ENCODE results near the gene P2RX7. TPM values are rescaled to one million over a fixed set of nuclear protein-coding genes. Genes with fewer than 3 reads are reported as not detected.

Gene P2RX7
- polyA plus RNA-seq, 3 donors: 12.3 to 66.3 (median 20.5) TPM

DNA sequence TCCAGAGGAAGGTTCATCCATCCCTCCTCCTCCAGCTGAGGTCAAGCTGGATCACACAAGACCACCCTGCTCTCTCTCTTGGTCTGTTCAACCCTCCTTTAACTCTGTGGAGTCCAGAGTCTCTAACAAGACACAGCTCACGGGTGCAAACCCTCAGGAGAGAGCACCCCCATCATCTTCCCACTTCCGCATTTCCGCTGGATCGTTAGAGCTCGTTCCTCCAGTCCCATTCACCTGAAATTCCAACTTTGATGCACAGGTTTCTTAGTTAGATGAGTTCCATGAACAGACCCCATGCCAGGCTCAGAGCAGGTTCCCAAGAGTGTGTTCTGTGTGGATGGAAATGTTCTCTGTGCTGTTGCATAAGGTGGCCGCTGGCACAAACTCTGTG is 44.5 kb upstream of the P2RX7 start:
- Histone ChIP-seq H3K27ac (ENCODE audit: low read depth in 1 of 2, low read length in 2 of 2) (no peak overlapping the region), H3K36me3 (replicated peaks in 1 of 2; ENCODE audit: control insufficient read depth in 1 of 2, insufficient read depth in 2 of 2, low read length in 2 of 2) (no peaks in the 10 kb centered on the region), H3K9me3 (replicated peaks in 1 of 2; ENCODE audit: control insufficient read depth in 1 of 2, insufficient read depth in 1 of 2, low read length in 2 of 2) (no peaks in the 10 kb centered on the region), H3K9ac (ENCODE audit: insufficient read depth, low read length, poor library complexity, severe bottlenecking) (no peak overlapping the region), H3K79me2 (ENCODE audit: insufficient read depth, low read length) (no peaks in the 10 kb centered on the region), H3K27me3 (ENCODE audit: control insufficient read depth in 2 of 2, insufficient read depth in 2 of 2, low read length in 2 of 2) (no peaks in the 10 kb centered on the region), H4K20me1 (ENCODE audit: insufficient read depth, low read length) (no peaks in the 10 kb centered on the region), H3K4me1 (ENCODE audit: control insufficient read depth in 1 of 2, insufficient read depth in 2 of 2, low read length in 2 of 2) (peaks cover 16 to 23% of the 10 kb centered on the region in 2 donors), H3K4me3 (replicated peaks in 1 of 3; ENCODE audit: low read depth in 2 of 3, low read length in 3 of 3) (no peak overlapping the region), H3K4me2 (replicated peaks; ENCODE audit: extremely low read depth, low read length, poor library complexity, severe bottlenecking) (peak overlapping the region; percentile 17), H2AFZ (ENCODE audit: insufficient read depth, low read depth, low read length, poor library complexity, severe bottlenecking) (peak overlapping the region; percentile 56)
- no peaks in the 10 kb centered on the region for H3K36me3 Mint-ChIP-seq
- WGBS (ENCODE audit: insufficient coverage): 100% methylated on average over 1 of the region's 6 CpGs
- peaks cover 2 to 5% (median 3%) of the 10 kb centered on the region in 7 donors for H3K9me3 Mint-ChIP-seq
- peaks cover 0 to 8% (median 0%) of the 10 kb centered on the region in 3 donors for H3K27me3 Mint-ChIP-seq (ENCODE audit: low read depth in 3 of 3)
- intact Hi-C loops (cut with micrococcal nuclease): no loop called here
- H3K4me1 Mint-ChIP-seq: peaks cover 34% of the 10 kb centered on the region
- peak overlapping the region in 1 of 7 donors; percentile 78 for H3K27ac Mint-ChIP-seq
- H3K4me3 Mint-ChIP-seq: no peak overlapping the region
- no peak for DNase-seq
- TF ChIP-seq, protein P1, sequence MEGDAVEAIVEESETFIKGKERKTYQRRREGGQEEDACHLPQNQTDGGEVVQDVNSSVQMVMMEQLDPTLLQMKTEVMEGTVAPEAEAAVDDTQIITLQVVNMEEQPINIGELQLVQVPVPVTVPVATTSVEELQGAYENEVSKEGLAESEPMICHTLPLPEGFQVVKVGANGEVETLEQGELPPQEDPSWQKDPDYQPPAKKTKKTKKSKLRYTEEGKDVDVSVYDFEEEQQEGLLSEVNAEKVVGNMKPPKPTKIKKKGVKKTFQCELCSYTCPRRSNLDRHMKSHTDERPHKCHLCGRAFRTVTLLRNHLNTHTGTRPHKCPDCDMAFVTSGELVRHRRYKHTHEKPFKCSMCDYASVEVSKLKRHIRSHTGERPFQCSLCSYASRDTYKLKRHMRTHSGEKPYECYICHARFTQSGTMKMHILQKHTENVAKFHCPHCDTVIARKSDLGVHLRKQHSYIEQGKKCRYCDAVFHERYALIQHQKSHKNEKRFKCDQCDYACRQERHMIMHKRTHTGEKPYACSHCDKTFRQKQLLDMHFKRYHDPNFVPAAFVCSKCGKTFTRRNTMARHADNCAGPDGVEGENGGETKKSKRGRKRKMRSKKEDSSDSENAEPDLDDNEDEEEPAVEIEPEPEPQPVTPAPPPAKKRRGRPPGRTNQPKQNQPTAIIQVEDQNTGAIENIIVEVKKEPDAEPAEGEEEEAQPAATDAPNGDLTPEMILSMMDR (IDR thresholded peaks at IDR 0.05): no peak

DNA sequence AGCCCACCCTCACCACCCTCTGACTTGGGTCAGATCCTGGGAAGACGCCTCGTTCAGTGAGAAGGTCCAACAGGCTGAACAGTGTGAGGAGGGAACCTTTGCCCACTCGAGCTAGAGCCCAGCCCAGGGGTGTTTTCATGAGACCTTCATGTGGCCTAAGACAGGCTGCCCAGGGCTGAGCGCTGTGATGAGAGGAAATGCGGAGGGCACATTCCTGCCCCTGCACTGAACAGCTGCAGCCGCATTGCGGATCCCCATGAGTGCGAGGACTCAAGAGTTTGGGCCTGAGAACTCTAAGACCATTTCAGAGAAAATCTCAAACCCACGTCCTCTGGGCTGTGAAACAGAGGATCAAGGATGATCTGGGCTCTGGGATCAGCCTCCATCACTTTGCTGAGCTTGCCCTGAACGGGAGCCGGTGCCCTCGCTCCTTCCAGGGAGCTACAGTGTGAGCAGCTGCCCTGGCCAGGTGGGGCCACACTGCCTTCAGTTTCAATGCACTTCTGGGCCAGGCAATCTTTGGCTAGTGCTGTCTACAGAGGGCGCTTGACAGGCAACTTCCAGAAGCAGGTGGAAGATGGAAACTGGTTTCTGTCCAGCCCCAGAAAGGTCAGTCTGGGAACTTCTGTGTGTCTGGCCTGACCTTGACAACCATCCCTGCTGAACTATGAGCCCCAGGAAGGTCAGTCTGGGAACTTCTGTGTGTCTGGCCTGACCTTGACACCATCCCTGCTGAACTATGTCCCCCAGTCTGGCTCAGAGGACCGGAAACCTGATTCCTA is 43.5 kb upstream of the P2RX7 start:
- Histone ChIP-seq H2AFZ (ENCODE audit: insufficient read depth, low read depth, low read length, poor library complexity, severe bottlenecking) (no peak overlapping the region), H4K20me1 (ENCODE audit: insufficient read depth, low read length) (no peaks in the 10 kb centered on the region)

More for the DNA sequence above, 43.5 kb upstream of the P2RX7 start:
- Mint-ChIP-seq H3K4me1 (peaks cover 34% of the 10 kb centered on the region), H3K27ac (no peak overlapping the region), H3K4me3 (no peak overlapping the region), H3K27me3 (ENCODE audit: low read depth in 3 of 3) (peaks cover 0 to 8% (median 0%) of the 10 kb centered on the region in 3 donors), H3K9me3 (peaks cover 2 to 7% (median 4%) of the 10 kb centered on the region in 7 donors), H3K36me3 (no peaks in the 10 kb centered on the region)
- Histone ChIP-seq H3K4me2 (replicated peaks; ENCODE audit: extremely low read depth, low read length, poor library complexity, severe bottlenecking) (no peak overlapping the region), H3K9ac (ENCODE audit: insufficient read depth, low read length, poor library complexity, severe bottlenecking) (no peak overlapping the region), H3K27ac (ENCODE audit: low read depth in 1 of 2, low read length in 2 of 2) (no peak overlapping the region), H3K4me3 (replicated peaks in 1 of 3; ENCODE audit: low read depth in 2 of 3, low read length in 3 of 3) (no peak overlapping the region), H3K9me3 (replicated peaks in 1 of 2; ENCODE audit: control insufficient read depth in 1 of 2, insufficient read depth in 1 of 2, low read length in 2 of 2) (no peaks in the 10 kb centered on the region), H3K79me2 (ENCODE audit: insufficient read depth, low read length) (no peaks in the 10 kb centered on the region), H3K4me1 (ENCODE audit: control insufficient read depth in 1 of 2, insufficient read depth in 2 of 2, low read length in 2 of 2) (peaks cover 16 to 23% of the 10 kb centered on the region in 2 donors), H3K27me3 (ENCODE audit: control insufficient read depth in 2 of 2, insufficient read depth in 2 of 2, low read length in 2 of 2) (no peaks in the 10 kb centered on the region), H3K36me3 (replicated peaks in 1 of 2; ENCODE audit: control insufficient read depth in 1 of 2, insufficient read depth in 2 of 2, low read length in 2 of 2) (no peaks in the 10 kb centered on the region)
- TF ChIP-seq, protein P1 (IDR thresholded peaks at IDR 0.05): no peak
- no peak for DNase-seq
- intact Hi-C loops (cut with micrococcal nuclease): no loop called here
- 93% methylated on average over 14 of the region's 14 CpGs for WGBS (ENCODE audit: insufficient coverage)
